NCI-H1694 treated with DMSO at 0.1 percent for 48 hours (cell line): ENCODE data around the gene GSE1.

Experiments
- DNase-seq: peaks from one replicate; lab custom pipeline; 2025; lab: John Stamatoyannopoulos, UW

The GSE1 gene

DNA sequence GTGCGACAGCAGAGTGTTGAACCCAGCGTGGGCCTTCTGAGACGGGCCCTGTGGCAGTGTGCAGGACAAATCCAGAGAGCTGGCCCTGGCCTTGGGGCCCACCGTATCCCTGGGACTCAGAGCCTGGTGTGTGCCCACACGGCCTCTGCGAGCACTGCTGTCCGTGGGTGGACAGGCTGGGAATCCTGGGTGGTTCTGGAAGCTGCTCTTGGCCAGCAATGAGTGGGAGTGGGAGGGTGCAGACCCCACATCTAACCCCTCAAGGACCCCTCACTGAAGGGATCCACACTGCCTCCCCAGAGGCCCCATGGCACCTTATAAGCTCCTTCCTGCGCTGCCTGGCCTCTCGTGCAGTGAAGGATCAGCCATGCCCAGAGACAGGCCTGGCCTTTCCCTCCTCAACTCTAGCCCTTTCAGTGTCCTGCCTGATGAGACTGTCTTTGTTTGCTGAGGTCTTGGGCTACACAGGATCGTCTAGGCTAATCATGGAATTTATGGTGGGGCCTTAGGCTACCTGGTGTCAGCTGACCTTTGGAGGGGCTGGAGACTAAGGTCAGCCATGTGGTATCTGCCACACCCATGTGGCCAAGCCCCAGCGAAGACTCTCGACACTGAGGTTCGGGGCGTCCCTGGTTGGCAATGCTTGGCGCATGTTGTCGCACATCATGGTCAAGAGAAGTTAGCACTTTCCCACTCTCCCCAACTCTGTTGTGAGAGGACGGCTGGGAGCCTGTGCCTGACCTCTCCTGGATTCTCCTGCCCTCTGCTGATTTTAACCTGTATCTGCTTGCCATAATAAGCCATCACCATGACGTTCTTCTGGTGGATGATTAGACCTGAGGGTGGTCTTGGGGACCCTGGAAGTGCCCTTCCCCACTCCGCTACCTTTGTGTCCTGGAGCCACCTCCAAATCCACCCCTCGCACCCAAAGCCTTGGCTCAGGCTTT lies 92.1 kb downstream of the GSE1 start:
- DNase-seq: no peak

DNA sequence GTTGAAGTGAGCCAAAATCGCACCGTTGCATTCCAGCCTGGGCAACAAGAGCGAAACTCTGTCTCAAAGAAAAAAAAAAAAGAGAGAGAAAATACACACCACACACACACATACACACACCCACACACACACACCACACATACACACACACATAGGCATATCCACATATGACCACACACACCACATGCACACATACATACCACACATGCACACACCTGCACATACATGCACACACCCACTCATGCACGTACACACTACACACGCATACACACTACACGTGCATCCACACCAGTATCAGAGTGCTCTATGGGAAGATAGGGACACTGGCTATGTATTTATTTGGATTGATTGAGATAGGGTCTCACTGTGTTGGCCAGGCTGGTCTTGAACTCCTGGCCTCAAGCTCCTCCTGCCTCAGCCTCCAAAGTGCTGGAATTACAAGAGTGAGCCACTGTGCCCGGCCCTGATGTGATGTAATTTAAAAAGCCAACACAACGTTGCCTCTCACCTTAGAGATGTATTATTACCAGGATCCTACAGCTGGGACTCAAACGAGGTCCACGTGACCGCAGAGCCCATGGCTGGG lies 93.4 kb downstream of the GSE1 start:
- DNase-seq: no peak

DNA sequence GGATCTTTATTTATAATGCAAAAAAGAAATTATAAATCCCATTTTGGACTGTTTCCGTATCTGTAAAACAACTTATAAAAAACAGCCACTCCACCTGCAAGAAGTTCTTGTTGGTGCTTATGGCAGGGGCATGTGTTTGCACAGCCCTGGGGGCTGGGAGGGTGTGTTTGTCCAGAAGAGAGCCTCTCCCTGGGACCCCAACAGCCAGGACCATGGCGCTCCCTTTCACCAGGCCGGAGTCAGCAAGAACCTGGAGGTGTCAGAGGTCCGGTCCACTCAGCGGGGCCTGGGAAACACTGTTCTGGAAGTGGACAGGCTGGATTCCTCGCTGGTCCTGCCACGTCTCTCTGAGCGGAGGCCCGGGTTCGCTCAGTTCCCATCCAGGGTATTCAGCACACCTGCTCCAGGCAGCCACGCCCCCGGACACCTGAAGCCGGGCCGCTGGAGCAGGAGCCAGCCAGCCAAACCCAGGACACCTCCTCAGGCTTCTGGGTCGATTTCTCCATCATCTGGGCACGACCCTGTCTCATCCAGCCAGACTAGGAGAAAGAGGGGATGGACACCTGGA lies 94.5 kb downstream of the GSE1 start:
- DNase-seq: no peak

DNA sequence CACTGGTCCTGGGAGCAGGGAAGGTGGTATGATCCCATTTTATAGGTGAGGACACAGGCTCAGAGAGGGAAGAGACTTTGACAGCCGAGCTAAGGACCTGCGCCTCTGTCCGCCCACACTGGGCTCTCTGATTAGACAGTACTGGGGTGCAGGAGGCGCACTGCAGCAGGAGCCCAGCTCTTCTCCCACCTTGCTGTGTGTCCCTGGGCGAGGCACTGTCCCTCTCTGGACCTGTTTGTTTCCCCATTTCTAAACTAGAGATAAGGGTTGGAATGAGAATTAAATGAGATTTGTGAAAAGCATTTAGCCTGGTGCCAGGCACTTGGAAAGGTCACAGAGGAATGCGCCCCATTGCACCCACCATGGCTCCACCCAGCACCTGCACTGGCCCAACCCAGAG lies 95.2 kb downstream of the GSE1 start:
- no peak for DNase-seq

DNA sequence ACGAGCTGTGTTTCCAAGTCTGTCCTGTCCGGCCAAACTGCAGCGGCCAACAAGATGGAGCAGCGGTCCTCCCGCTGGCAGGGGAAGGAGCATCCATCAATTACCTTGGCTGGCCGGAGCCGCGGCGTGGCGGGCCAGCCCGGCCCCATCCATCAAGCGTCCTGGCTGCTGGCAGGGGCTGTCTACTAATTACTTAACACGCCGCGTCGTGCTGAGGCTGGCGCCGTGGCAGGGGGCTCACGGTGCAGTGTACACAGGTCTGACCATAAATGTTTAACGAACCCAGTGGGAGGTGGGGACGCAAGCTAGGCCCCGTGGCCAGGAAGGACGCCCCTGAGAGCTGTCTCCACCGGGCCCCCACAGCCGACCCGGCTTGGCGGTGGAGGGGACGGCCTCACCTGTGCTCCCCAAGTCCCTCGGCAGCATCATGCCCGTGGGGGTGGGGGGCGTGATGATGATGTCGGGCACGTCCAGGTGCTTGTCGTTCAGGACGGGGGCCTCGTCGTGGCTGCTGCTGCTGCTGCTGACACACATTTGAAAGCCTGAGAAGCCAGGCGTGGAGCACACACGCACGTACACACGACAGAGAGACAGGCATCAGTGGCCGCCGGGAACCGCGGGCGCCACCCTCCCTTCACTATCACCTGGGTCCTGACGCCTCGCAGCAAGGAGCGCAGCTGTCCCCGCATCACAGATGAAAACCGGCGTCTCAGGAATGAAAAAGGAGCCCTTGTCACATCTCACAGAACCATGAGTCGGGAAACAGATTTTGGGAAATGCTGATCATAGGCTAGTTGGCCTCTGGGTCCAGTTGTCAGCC lies 96.9 kb downstream of the GSE1 start:
- no peak for DNase-seq

DNA sequence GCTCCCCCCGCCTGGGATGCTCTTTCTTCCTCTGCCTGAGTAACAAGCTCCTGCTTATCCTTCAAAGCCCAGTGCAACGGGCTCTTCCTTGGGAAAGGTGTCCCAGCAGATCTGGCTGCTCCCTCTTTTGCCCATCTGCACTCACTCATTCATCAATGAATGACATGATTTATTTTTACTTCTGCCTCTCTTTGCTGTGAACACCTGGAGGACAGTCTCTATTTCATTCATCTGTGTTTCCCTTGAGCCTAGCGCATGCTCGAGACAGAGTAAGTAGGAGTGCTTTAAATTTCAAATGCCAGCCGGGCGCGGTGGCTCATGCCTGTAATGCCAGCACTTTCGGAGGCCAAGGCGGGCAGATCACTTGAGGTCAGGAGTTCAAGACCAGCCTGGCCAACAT lies 97.6 kb downstream of the GSE1 start:
- DNase-seq: no peak

DNA sequence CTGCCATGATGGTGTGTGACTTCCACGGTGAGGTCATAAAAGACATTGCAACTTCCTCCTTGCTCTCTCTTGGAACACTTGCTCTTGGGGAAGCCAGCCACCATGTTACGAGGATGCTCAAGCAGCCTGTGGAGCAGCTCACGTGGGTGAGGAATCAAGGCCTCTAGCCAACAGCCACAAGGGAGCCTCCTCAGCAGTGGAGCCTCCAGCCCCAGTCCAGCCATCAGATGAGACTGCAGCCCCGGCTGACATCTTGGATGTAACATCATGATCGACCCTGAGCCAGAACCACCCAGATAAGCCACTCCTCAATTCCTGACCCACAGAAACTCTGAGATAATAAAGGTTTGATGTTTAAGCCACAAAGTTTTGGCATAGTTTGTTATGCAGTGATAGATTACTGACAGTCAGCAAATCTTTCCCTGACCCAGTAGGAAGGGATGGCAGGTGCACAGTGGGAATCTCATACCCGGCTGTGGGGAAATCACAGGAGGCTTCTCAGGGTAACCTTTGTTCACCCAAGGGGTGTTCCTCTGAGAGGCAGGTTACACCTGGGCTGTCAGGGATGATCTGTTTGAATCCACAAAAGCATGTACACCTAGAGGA lies 99.0 kb downstream of the GSE1 start:
- DNase-seq: no peak

DNA sequence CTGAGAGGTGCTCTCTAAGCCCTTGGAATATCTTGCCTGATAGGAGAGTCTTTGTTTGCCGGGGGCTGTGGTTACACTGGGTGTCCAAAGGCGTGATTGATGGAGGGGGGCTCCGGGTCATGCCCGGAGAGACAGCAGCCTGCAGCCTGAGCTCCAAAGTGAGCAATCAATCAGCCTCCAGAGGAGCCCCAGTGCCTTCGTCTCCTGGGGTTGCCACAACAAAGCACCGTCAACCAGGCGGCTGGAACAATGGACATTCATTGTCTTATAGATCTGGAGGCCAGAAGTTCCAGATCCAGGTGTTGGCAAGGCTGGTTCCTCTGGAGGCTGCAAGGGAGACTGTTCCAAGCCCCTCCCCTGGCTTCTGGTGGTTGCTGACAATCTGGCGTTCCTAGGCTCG lies 99.7 kb downstream of the GSE1 start:
- peak; percentile 19 for DNase-seq

DNA sequence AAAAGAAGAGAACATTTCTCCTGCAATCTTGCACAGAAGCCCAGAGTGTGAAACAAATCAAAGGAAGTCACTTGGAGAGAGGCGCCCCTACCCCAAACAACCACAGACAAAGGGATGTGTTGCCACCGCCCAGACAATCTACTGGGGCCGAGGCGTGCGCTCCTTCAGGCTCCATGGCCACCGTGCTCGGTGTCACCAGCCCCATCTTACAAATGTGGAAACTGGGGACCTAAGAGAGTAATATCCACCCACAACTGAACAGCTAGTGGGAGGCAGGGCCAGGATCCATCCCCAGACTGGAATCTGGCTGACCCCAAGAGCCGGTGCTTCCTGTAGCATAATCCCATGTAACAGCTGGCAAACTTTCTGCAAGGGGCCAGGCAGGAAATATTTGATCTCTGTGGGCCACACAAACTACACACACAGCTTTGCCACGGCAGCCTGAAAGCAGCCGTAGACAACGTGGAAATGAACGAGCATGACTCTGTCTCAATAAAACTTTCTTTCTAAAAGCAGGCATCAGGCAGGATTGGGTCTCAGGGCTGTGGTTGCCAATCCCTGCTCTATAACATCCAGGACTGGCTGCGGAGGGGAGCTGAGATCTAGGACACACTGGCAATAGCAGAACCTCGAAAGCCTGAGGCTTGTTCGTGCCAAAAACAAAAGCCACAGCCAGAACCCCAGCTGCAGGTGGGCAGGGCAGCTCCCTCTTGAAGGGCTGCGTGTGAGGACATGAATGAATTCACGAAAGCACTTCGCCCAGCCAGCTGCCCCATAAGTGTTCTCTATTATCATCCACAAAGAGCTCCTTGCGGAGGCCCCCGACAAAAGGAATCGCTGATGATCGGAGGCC lies 102.3 kb downstream of the GSE1 start:
- peak; percentile 68 for DNase-seq

DNA sequence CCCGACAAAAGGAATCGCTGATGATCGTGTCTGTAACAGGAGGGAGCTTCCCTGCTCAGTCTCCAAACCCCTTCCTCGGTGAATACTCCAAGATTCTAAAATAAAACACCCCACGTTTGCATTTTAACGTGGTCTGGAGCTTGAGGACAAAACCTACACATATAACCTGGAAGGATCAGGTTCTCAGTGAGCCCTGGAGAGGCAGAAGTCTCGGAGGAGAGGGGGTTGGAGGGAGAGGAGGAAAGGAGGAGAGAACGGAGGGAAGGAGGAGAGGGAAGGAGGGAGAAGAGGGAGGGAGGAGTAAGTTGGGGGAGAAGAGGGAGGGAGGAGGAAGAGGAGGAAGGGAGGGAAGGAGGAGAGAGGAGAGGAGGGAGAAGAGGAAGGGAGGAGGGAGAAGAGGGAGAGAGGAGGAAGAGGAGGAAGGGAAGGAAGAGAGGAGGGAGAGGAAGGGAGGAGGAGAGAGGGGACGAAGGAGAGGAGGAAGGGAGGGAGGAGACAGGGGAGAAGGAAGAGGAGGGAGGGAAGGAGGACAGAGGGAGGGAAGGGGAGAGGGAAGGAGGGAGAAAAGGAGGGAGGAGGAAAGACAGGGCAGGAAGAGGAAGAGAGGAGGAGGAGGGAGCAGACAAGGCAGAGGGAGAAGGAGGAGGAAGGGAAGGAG lies 103.0 kb downstream of the GSE1 start:
- DNase-seq: no peak

DNA sequence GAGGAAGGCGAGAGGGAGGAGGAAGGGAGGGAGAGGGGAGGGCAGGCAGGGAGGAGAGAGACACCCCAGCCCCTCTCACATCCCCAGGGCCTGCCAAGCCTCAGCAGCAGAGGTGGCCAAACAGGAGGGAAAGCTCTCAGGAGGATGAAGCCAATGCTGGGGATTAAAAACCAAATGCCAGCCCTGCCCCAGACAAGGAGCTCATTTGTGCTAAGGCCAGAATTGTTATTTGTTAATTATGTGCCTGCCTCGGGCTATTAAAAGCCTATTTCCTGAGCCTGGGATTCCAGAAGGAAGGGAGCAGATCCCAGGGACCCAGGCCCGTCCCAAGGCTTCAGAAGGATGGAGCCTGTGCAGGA lies 103.5 kb downstream of the GSE1 start:
- peak; percentile 17 for DNase-seq

DNA sequence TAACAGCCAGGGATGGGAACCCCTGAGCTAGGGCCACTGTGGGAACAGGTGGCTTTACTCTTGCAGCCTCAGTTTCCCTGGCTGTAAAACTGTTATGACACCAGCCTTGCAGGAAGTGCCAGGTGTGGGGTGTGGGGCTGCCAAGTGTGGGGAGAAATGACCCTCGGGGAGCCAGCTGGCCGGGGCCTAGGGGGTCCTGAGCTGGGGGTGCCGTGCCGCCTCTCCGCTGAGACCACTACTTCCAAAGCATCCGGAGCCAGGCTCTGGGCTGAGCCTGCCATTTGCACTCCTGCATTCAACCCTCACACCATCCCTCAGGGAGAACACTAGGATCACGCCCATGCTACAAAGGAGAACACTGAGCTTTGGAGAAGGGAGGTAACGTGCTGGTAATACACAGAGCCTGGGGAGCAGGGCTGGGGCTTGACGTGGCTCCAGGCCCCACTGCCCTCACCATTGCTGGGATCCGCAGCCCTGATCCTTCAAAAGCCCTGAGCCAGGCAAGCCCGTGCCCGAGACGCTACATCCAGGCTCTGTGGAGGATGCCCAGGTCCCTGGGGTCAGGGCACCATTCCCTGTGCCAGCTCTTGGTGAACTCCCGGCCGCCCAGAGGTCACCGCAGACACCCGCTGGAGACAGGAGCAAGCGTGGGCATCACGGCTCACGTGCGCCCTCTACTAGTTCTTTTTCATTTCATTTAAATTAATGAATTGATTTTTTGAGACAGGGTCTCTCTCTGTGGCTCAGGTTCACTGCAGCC lies 104.5 kb downstream of the GSE1 start:
- DNase-seq: peak; percentile 72

DNA sequence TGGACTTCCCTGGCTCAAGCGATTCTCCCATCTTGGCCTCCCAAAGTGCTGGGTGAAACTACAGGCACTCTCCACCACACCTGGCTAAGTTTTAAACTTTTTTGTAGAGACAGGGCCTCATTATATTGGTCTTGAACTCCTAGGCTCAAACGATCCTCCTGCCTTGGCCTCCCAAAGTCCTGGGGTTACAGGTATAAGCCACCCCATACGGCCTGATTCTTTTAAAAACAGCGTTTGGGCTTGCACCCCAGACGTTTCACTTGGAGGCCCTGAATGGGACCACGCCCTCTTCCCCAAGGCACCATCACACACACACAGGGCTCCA lies 105.0 kb downstream of the GSE1 start:
- DNase-seq: no peak

DNA sequence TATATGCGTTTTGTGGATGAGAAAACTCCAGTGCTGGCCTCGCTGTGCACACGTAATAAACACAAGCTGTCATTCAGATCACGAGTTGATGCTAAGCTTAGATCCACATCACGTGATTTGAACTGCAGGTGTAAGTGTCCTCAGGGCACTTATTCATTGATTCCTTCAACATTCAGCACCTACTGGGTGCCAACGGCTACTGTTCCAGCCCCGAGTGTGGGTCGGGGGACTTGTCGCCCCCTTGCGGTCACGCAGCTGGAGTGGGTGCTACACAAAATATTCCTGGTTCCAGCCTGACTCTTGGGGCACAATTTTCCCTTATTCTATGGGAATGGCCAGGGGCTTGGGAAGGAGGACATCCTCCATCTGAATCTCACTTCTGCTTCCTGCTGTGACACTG lies 105.6 kb downstream of the GSE1 start:
- peak; percentile 39 for DNase-seq

DNA sequence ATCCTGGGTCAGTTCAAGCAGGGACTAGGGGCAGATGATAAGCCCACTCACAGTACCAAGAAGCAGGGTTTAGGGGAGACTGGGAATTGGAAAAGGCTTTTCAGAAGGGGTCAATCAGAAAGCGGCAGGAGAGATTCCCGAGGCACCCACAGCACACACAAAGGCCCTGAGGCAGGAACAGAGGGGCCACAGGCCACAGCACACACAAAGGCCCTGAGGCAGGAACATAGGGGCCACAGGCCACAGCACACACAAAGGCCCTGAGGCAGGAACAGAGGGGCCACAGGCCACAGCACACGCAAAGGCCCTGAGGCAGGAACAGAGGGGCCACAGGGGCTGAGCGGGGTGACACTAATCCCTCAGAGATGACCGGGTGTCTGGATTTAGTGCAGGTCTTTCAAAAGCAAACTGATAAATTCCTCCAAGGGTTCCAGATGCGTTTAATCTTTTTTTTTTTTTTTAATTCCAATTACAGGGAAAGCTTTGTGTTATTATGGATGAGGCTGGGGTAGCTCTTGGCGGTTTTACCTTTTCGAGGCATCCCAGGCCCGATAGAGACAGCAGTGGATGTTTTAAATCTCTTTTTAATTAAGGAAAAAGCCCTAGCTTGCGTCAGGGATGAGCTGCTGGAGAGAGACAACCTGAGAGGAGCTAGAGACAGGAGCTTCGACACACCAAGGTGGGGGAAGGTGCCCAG lies 106.6 kb downstream of the GSE1 start:
- DNase-seq: no peak

DNA sequence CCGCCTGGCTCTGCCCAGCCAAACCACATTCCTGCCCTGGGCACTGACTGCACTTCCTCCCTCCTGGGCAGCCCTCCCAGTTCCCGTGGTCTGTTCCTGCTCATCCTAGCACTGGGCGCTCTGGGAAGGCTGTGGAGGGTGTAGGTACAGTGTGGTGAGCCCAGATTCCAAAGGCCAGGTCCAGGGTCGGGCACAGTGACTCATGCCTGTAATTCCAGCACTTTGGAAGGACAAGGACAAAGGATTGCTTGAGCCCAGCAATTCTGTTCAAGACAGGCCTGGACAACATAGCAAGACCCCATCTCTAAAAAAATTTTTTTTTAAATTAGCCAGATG lies 107.1 kb downstream of the GSE1 start:
- DNase-seq: no peak

DNA sequence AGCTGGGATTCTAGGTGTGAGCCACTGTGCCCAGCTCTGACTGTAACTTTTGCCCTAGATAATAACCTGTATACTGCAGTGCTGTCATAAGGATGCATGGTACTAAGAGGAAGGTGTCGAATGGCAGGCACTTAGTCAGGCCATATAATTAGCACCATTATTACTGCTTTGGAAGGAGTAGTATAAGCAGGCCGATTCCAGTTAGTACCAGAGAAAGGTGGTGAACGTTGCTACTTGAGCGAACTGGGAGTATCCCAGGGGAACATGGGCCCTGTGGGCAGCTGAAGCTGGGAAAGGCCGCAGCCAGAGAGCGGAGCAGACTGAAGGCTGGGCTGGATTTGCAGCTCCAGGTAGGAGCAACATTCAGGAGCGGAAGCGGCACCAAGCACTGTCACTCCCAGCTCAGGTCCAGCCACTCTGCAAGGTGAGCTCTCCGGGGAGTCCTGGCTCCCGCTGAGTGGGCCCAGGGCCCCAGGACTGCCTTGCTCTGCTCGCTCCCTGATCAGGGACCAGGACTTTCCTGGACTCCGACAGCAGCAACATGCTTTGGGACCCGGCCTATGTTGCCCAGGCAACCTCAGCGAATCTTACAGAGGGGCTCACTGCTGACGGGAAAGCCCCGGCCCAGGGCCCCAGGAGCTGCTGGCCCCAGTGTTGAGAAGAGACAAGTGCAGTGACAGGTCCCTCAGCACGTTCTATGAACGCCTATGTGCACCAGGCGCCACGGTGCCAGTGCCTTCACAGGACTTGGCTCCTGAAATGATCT lies 109.2 kb downstream of the GSE1 start:
- no peak for DNase-seq

DNA sequence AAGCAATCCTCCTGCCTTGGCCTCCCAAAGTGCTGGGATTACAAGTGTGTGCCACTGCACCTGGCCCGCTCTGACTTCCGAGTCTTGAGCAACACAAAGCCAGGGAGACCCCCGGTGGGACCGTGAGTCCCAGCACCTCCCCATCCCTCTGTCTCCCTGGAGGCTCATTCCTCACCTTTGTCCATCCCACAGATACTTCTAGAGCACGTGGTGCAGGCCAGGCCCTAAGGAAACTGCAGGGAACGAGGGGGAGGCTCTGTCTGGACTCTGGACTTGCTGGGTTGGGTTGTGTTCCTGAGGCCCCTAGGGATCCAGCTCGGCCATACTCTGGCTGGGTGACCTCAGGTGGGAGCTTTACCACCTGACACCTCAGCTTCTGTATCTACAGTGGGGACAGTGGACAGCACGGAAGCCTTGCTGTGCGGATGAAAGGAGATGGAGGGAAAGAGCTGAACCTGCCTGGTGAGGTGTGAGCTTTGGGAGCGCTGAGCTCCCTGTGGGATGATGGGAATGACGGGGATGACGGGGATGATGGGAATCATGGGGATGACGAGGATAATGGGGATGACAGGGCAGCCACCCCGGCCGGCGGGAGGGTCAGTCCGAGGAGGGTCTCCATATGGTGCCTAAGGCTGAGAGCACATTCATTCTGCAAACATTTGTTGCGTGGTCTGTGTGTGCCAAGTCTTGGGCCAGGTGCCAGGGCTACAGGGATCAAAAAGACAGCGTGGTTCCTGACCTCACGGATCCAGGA lies 111.2 kb downstream of the GSE1 start:
- no peak for DNase-seq
